Heart right ventricle (tissue), 16 donors: Measurements from ENCODE around the gene DPT. TPM values are rescaled to one million over a fixed set of nuclear protein-coding genes. Genes with fewer than 3 reads are reported as not detected.
A peak's percentile ranks its signal among the peaks of the same experiment; 100 is the strongest.
"Not testable (repeated sequence)": the region's sequence is repeated elsewhere in the genome, so short reads cannot be mapped to it uniquely, and the experiment has no call there.

Experiments
- ATAC-seq, 8 donors: fragments of 200-7000 bp; cut with Tn5 transposase; one replicate each; pipeline ENCODE4 v1.9.1; 2020; ENCODE audit warnings: mild to moderate bottlenecking in 8 of 8, moderate library complexity in 8 of 8, moderate number of reproducible peaks in 1 of 8
- DNase-seq, 2 donors: peaks; one replicate each; pipeline ENCODE4 v3.0.0-alpha.2; 2020
- H3K27ac ChIP-seq, 10 donors: fragments of 200-600 bp; sonication (generic) in 2 of 10; one replicate each; pipeline versions ENCODE4 v1.5.0 to v1.8.0; 2020 to 2022; ENCODE audit warnings: mild to moderate bottlenecking in 3 of 10
- H3K27me3 ChIP-seq, 7 donors: fragments of 200-600 bp; one replicate each; pipeline ENCODE4 v1.8.0; 2021 to 2022; ENCODE audit warnings: mild to moderate bottlenecking in 2 of 7
- H3K36me3 ChIP-seq, 9 donors: fragments of 200-600 bp; sonication (generic) in 1 of 9; one replicate each; pipeline versions ENCODE4 v1.5.0 to v1.8.0; 2020 to 2022; ENCODE audit warnings: mild to moderate bottlenecking in 2 of 9
- H3K4me1 ChIP-seq, 9 donors: fragments of 200-600 bp; sonication (generic) in 1 of 9; one replicate each; pipeline versions ENCODE4 v1.5.0 to v1.8.0; 2020 to 2022; ENCODE audit warnings: mild to moderate bottlenecking in 4 of 9
- H3K4me3 ChIP-seq, 10 donors: fragments of 200-600 bp; sonication (generic) in 2 of 10; one replicate each; pipeline versions ENCODE4 v1.5.0 to v1.8.0; 2020 to 2022; ENCODE audit warnings: mild to moderate bottlenecking in 7 of 10, moderate library complexity in 2 of 10
- H3K9me3 ChIP-seq, 11 donors: fragments of 200-600 bp in 10 of 11; sonication (generic) in 2 of 11; one replicate each; pipeline versions ENCODE4 v1.5.0 to v1.8.0; 2013 to 2022; ENCODE audit warnings: mild to moderate bottlenecking in 2 of 11, control low read depth in 1 of 11, moderate library complexity in 1 of 11
- WGBS, 2 donors: extraction: QIAGEN DNeasy Blood & Tissue Kit; methylation state at CpG; one replicate each; pipeline ENCODE4 v1.1.7; 2013; ENCODE audit warnings: inconsistent platforms in 1 of 2; 5-methylcytosine and 5-hydroxymethylcytosine counted together
- intact Hi-C, 10 donors: fragments of 100-400 bp; cut with DNase I; formaldehyde crosslinking; loops; one replicate each; pipeline versions ENCODE4 v1.11.1 to v1.14.2; 2022
- polyA plus RNA-seq, 2 donors: library from polyadenylated mRNA; stranded (reverse); fragments of 200-250 nt; gene quantifications; one replicate each; pipeline ENCODE4 v1.2.3, GENCODE V29; 2013
- total RNA-seq, 10 donors: library from RNA; stranded (reverse); fragmentation: NEBNext Ultra II Directional in 3 of 10; extraction: Animal tissue kit (Norgen Biotek cat#: 25700) in 3 of 10; gene quantifications; one replicate each; pipeline versions ENCODE4 v1.2.1 to v1.2.4, GENCODE V29; 2021 to 2023
- TF ChIP-seq, protein P1 (sequence below), 9 donors: fragments of 200-600 bp; sonication (generic) in 2 of 9; IDR thresholded peaks; one replicate each; pipeline versions ENCODE4 v1.5.0 to v1.8.0; 2021 to 2022; ENCODE audit warnings: antibody characterized with exemption in 9 of 9, mild to moderate bottlenecking in 5 of 9, moderate library complexity in 1 of 9
- donor health status: Arrhythmogenic right ventricular cardiomyopathy.
- donor health status: ischemic (EF 13 %, LVEDD 7.1; RV severe dilation, severe dysfunction).
- donor health status: healthy with polysubstance abuse.
- donor health status: DM: no; HTN: yes; CAD: no.
- donor health status: DM: no; HTN: no; CAD: no.
- donor health status: ischemic (EF 25% LVEDD 6.9; RV normal size, moderate dysfunction).
- donor health status: ischemic (EF 25% LVEDD 5.7; RV mildly dilated, moderate dysfunction).
- donor health status: healthy.
- donor health status: DM: yes; HTN: yes; CAD: no.
- donor health status: Ischemic cardiomyopathy.
- donor health status: ischemic (EF 35%, LVEDD 5.7; RV mildly dilated, moderate dysfunction).
- donor health status: nonischemic (EF 11% LVEDD 7.7; RV severe dilation, severe dysfunction).
- donor health status: DM: yes; HTN: yes; CAD: no.
- donor health status: PGD.
- donor health status: ischemic (EF 29% LVEDD 5.4; RV normal size, mild dysfunction).
- donor health status: nonischemic (EF 23%, LVEDD 6.1; RV moderate dilation, normal function).

The DPT gene
- total and polyA plus RNA-seq, 12 donors: 25.4 to 74.1 (median 39.3) TPM

- Histone ChIP-seq H3K27ac (no peak overlapping the region), H3K9me3 (no peaks in the 10 kb centered on the region), H3K27me3 (no peaks in the 10 kb centered on the region), H3K4me3 (no peak overlapping the region), H3K4me1 (peaks cover 0 to 39% (median 17%) of the 10 kb centered on the region in 9 donors), H3K36me3 (no peaks in the 10 kb centered on the region)
- DNase-seq (no peak), ATAC-seq (no peak)
- WGBS, 2 donors: 57 to 60% methylated on average over 2 of the region's 2 CpGs
- intact Hi-C loops: loop anchor here in 1 of 10 donors (5.0 kb wide), 2 partner anchors 50 to 335 kb away; partner anchors contain the start of gene ATP1B1
- TF ChIP-seq, protein P1, sequence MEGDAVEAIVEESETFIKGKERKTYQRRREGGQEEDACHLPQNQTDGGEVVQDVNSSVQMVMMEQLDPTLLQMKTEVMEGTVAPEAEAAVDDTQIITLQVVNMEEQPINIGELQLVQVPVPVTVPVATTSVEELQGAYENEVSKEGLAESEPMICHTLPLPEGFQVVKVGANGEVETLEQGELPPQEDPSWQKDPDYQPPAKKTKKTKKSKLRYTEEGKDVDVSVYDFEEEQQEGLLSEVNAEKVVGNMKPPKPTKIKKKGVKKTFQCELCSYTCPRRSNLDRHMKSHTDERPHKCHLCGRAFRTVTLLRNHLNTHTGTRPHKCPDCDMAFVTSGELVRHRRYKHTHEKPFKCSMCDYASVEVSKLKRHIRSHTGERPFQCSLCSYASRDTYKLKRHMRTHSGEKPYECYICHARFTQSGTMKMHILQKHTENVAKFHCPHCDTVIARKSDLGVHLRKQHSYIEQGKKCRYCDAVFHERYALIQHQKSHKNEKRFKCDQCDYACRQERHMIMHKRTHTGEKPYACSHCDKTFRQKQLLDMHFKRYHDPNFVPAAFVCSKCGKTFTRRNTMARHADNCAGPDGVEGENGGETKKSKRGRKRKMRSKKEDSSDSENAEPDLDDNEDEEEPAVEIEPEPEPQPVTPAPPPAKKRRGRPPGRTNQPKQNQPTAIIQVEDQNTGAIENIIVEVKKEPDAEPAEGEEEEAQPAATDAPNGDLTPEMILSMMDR (IDR thresholded peaks at IDR 0.05): no peak
Measured at GRCh38 chr1:168772428-168773060, 43.5 kb upstream of the DPT start.

DNA sequence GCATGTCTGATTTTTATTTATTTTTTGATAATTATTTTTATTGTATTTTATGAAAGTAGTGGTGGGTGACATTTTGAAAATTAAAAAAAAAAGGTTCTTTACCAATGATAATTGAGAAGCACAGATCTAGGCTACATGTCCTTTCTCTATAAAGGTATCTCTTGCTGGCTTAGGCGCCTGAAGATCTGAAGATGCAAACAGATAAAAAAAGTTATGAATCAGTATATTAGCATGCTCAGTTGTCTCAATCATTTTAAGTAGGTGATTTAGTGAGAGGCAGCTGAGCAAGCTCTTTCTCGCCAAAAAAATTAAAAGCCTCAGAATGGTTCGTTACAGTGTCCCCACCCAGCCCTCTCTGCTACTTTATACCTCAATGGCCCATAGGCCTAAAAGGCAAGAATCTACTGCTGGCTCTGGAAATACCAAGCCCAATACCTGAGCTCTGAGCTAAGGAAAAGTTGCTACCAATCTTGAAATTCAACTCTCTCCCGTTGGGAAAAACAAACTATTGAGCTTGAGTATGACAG lies 42.2 kb upstream of the DPT start:
- ATAC-seq: no peak
- H3K4me1 ChIP-seq: peaks cover 0 to 39% (median 17%) of the 10 kb centered on the region in 9 donors
- H3K27ac ChIP-seq: no peak overlapping the region
- no peaks in the 10 kb centered on the region for H3K9me3 ChIP-seq
- TF ChIP-seq, protein P1 (IDR thresholded peaks at IDR 0.05): no peak
- no peak overlapping the region for H3K4me3 ChIP-seq
- WGBS, 2 donors: 88 to 89% methylated on average over 4 of the region's 4 CpGs
- no peaks in the 10 kb centered on the region for H3K27me3 ChIP-seq
- DNase-seq: no peak
- H3K36me3 ChIP-seq: no peaks in the 10 kb centered on the region
- intact Hi-C loops: loop anchor here in 1 of 10 donors (5.0 kb wide), 2 partner anchors 51 to 336 kb away; partner anchors contain the start of gene ATP1B1

GRCh38 chr1:168769893-168770292 lies 40.9 kb upstream of the DPT start:
- H3K36me3 ChIP-seq, H3K4me3 ChIP-seq, H3K27me3 ChIP-seq, ATAC-seq, H3K9me3 ChIP-seq, DNase-seq, H3K27ac ChIP-seq: not testable (repeated sequence)
- peaks cover 0 to 39% (median 17%) of the 10 kb centered on the region in 9 donors for H3K4me1 ChIP-seq
- WGBS, 2 donors: 66 to 98% methylated on average over 3 of the region's 3 CpGs
- intact Hi-C loops: loop anchor here in 3 of 10 donors (5.0 kb wide), 4 partner anchors 43 to 337 kb away; partner anchors contain the start of genes ATP1B1 (in 1 of the 3) and DPT (in 1 of the 3)

- peak; percentile 13 to 65 for DNase-seq
- Histone ChIP-seq H3K27me3 (no peaks in the 10 kb centered on the region), H3K27ac (peak overlapping the region in 9 of 10 donors; percentile 11 to 73 (median 59)), H3K36me3 (no peaks in the 10 kb centered on the region), H3K9me3 (no peaks in the 10 kb centered on the region), H3K4me1 (peaks cover 0 to 23% (median 12%) of the 10 kb centered on the region in 9 donors), H3K4me3 (no peak overlapping the region)
- TF ChIP-seq, protein P1 (IDR thresholded peaks at IDR 0.05): no peak
- intact Hi-C loops: loop anchor here in 2 of 10 donors (5.0 kb wide), 2 partner anchors 41 to 46 kb away; partner anchors contain the start of gene DPT (in 1 of the 2)
- ATAC-seq: peak; percentile 83 to 95 (median 91)
- 23 to 31% methylated on average over 4 of the region's 4 CpGs for WGBS, 2 donors
Measured at GRCh38 chr1:168767894-168768584, 39.0 kb upstream of the DPT start.
